Panc1 (cell line): ENCODE measurements around the gene AOC1. TPM values are rescaled to one million over a fixed set of nuclear protein-coding genes. Genes with fewer than 3 reads are reported as not detected.

Source experiments
- ATAC-seq: fragments of 200-7000 bp; cut with Tn5 transposase; 2 replicates; pipeline ENCODE4 v1.9.1; 2020; ENCODE audit warnings: mild to moderate bottlenecking, moderate library complexity
- BruUV-seq: library from RNA; stranded (reverse); fragments of 400-500 nt; replicated peaks from 2 replicates; lab custom pipeline; 2021; lab: Mats Ljungman, UMichigan
- CTCF ChIA-PET: fragments of 300-600 bp; sonication (Branson Sonifier 250); formaldehyde crosslinking; loops from one replicate; lab custom pipeline; 2022; ENCODE audit warnings: antibody characterized with exemption; lab: Charles Lee
- POLR2A ChIA-PET: fragments of 300-600 bp; sonication (Branson Sonifier 250); formaldehyde crosslinking; loops from one replicate; lab custom pipeline; 2022; ENCODE audit warnings: antibody characterized with exemption; lab: Charles Lee
- DNase-seq: peaks from one replicate; pipeline ENCODE4 v3.0.0-alpha.2; 2010; ENCODE audit warnings: low read depth, low spot score
- H3K27ac ChIP-seq: 2 replicates; pipeline ENCODE4 v1.5.1; 2011; ENCODE audit warnings: mild to moderate bottlenecking, low read length, inconsistent platforms
- H3K27me3 ChIP-seq: fragments of 200-500 bp; sonication (Bioruptor generic); 2 replicates; pipeline ENCODE4 v1.6.0; 2014; ENCODE audit warnings: low read length, inconsistent platforms; ENCODE audit not compliant: control insufficient read depth, insufficient read depth
- H3K36me3 ChIP-seq: fragments of 200-500 bp; sonication (Bioruptor generic); 2 replicates; pipeline ENCODE4 v1.5.1; 2014; ENCODE audit warnings: inconsistent platforms, mild to moderate bottlenecking, low read length, moderate library complexity; ENCODE audit not compliant: control insufficient read depth, insufficient read depth
- H3K4me1 ChIP-seq: 2 replicates; pipeline ENCODE4 v1.5.1; 2011; ENCODE audit warnings: inconsistent platforms, mild to moderate bottlenecking, low read length, moderate library complexity; ENCODE audit not compliant: control insufficient read depth, insufficient read depth
- H3K4me3 ChIP-seq, 2 experiments: 2 replicates each; pipeline ENCODE4 v1.5.1; 2011 to 2012; ENCODE audit warnings: low read depth in 2 of 2, low read length in 2 of 2, mild to moderate bottlenecking in 2 of 2, inconsistent platforms in 1 of 2, moderate library complexity in 1 of 2
- H3K9me3 ChIP-seq: fragments of 200-500 bp; sonication (Bioruptor generic); 2 replicates; pipeline ENCODE4 v1.5.1; 2014; ENCODE audit warnings: low read depth, mild to moderate bottlenecking, inconsistent platforms, low read length, moderate library complexity; ENCODE audit not compliant: control insufficient read depth, insufficient read depth
- CTCF ChIP-seq: fragments of 450-650 bp; IDR thresholded peaks from 2 replicates; pipeline ENCODE4 v1.5.1; 2017; ENCODE audit warnings: mild to moderate bottlenecking
- POLR2AphosphoS5 ChIP-seq: IDR thresholded peaks from 2 replicates; pipeline ENCODE4 v1.6.1; 2012; ENCODE audit warnings: mild to moderate bottlenecking, low read depth, low read length, moderate library complexity
- REST ChIP-seq, 2 experiments: IDR thresholded peaks; 2 replicates each; pipeline ENCODE4 v1.6.1; 2011 to 2012; ENCODE audit warnings: low read depth in 2 of 2, control low read depth in 1 of 2, low read length in 1 of 2, mild to moderate bottlenecking in 1 of 2, moderate library complexity in 1 of 2; ENCODE audit not compliant: insufficient read depth in 1 of 2
- SIN3A ChIP-seq: IDR thresholded peaks from 2 replicates; pipeline ENCODE4 v1.6.1; 2012; ENCODE audit warnings: low read depth, mild to moderate bottlenecking, low read length, moderate library complexity, borderline replicate concordance; ENCODE audit not compliant: insufficient read depth
- TCF7L2 ChIP-seq: IDR thresholded peaks from 2 replicates; pipeline ENCODE4 v1.6.1; 2011; ENCODE audit warnings: mild to moderate bottlenecking, low read depth, low read length, inconsistent platforms
- in situ Hi-C: cut with HindIII; loops from 2 replicates; pipeline ENCODE4 v1.10.0; 2016; ENCODE audit warnings: low sequenced_read_pairs, low pct_unique_long_range_greater_than_20kb
- intact Hi-C: fragments of 100-400 bp; cut with micrococcal nuclease; formaldehyde crosslinking; loops from one replicate; pipeline ENCODE4 v1.10.0; 2022; ENCODE audit not compliant: unreplicated experiment
- total RNA-seq: library from RNA; stranded (reverse); gene quantifications from one replicate; pipeline ENCODE4 v1.2.1, GENCODE V29; 2021; ENCODE audit not compliant: unreplicated experiment

The AOC1 gene
- total RNA-seq, 1 experiment from 2014 or later = 0.15 TPM

GRCh38 chr7:150904011-150904909 is 51.9 kb downstream of the AOC1 start:
- Histone ChIP-seq H3K27ac (no peak overlapping the region), H3K9me3 (no peaks in the 10 kb centered on the region), H3K36me3 (no peaks in the 10 kb centered on the region), H3K4me1 (peaks cover 7% of the 10 kb centered on the region; the same call in 1 of the 2 replicates), H3K27me3 (no peaks in the 10 kb centered on the region), H3K4me3 (no peak overlapping the region)
- BruUV-seq = no TSS peak
- DNase-seq (no peak), ATAC-seq (no peak)
- in situ Hi-C loops (no loop called here), intact Hi-C loops (no loop called here)
- ChIA-PET POLR2A (no interaction called here), CTCF (interaction anchor here (0.5 to 0.6 kb wide), 2 partner anchors 83 to 157 kb away, joined by 3 to 4 read pairs; no protein-coding TSS in a partner anchor)
- no peak for TF ChIP-seq REST (IDR thresholded peaks at IDR 0.05; ENCODE audit: insufficient read depth in 1 of 2, low read depth in 2 of 2, low read length in 1 of 2)
- no peak for TF ChIP-seq CTCF
- no peak for TF ChIP-seq TCF7L2
- no peak for TF ChIP-seq SIN3A
- TF ChIP-seq POLR2AphosphoS5 = no peak

- intact Hi-C loops = no loop called here
Measured at GRCh38 chr7:150908173-150908572, 55.9 kb downstream of the AOC1 start.

More at GRCh38 chr7:150908173-150908572, 55.9 kb downstream of the AOC1 start:
- DNase-seq (no peak), ATAC-seq (no peak)
- Histone ChIP-seq H3K9me3 (no peaks in the 10 kb centered on the region), H3K4me3 (no peak overlapping the region), H3K4me1 (peaks cover 3% of the 10 kb centered on the region; the same call in 1 of the 2 replicates), H3K36me3 (no peaks in the 10 kb centered on the region), H3K27me3 (0 out of 2 replicates have a peak, but pooled peaks cover 2% of the 10 kb centered on the region), H3K27ac (no peak overlapping the region)
- no TSS peak for BruUV-seq
- ChIA-PET POLR2A (no interaction called here), CTCF (interaction anchor here (0.6 to 0.7 kb wide), 2 partner anchors 32 to 55 kb away, joined by 3 to 8 read pairs; no protein-coding TSS in a partner anchor)
- TF ChIP-seq TCF7L2 (no peak), REST (IDR thresholded peaks at IDR 0.05; ENCODE audit: insufficient read depth in 1 of 2, low read depth in 2 of 2, low read length in 1 of 2) (no peak), POLR2AphosphoS5 (no peak), CTCF (no peak), SIN3A (no peak)
- in situ Hi-C loops = no loop called here
